ENCODE data around the gene UST.

- no peak for TF ChIP-seq CTCF (IDR thresholded peaks at IDR 0.05; ENCODE audit: poor library complexity, severe bottlenecking)
- TF ChIP-seq EP300 (conservative IDR thresholded peaks at IDR 0.05; ENCODE audit: poor library complexity, severe bottlenecking), result no peak
- no peak for TF ChIP-seq SMC3 (conservative IDR thresholded peaks at IDR 0.05; ENCODE audit: poor library complexity)
- TF ChIP-seq REST (IDR thresholded peaks at IDR 0.05; ENCODE audit: borderline replicate concordance), result no peak
Measured at GRCh38 chr6:149007846-149008245, 261.0 kb downstream of the UST start.
